Suppressor macrophage treated with lipopolysaccharide for 1 hour (primary cell): ENCODE results near the gene UBE2F.
"Not testable (repeated sequence)": the region's sequence is repeated elsewhere in the genome, so short reads cannot be mapped to it uniquely, and the experiment has no call there.

ENCODE experiments used
- DNase-seq, 3 donors: peaks; one replicate each; pipeline ENCODE4 v3.0.0-alpha.2; 2020 to 2022

Gene UBE2F

GRCh38 chr2:238057696-238058575 lies 91.1 kb downstream of the UBE2F start:
- not testable (repeated sequence) for DNase-seq

DNA sequence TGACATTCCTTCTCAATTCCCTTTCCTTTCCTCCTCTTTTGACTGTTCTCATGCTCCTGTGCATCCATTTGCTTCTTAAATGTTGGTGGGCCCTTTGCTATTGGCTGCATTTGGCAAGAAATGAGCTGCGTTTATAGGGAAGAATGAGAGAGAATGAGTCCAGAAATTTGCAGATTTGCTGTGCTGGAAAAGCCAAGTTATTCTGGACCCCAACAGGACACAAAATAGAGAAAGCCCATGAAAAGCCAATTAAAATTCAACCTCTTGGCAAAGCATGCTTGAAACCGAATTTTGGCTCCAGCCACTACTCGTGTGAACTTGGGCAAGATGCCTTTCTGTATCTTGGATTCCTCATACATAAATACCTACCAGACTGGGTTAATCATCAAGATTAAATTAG lies 92.7 kb downstream of the UBE2F start:
- DNase-seq: no peak

GRCh38 chr2:238060096-238060541 lies 93.3 kb downstream of the UBE2F start:
- DNase-seq: peak in 1 of 3 donors; percentile 12

DNA sequence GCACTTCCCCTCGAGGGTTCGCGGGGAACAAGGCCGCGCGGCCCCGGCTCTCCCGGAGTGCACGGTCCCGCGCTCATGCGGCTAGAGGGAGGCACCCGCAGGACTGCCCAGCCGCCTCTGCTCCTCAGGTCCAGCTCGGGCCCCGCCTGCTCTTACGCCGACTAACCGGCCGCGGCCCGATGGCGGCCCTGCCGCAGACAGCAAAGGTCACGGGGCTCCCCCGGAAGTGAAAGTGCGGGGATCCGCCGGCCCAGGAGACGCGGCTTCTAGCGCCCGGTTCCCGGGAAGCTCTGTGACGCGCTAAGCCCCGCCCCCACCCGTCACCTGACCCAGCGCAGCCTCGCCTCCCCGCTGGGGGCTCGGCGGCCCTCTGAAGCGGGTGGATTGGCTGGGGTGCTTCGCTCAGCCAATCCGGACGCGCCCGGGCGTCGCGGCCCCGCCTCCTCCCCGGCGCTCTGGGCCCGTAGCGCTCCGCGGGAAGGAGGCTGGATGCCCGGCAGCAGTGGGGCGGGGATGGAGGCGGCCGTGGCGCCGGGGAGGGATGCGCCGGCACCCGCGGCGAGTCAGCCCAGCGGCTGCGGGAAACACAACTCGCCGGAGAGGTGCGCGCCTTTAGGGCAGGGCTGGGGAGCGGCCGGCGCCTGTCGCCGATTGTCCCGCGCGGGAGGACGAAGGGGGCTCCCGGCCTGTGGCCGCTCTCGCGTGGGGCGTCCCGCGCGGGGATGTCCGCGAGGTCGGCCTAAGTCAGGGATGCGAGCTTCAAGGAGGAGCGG lies 93.9 kb downstream of the UBE2F start, which contains the start of gene SCLY:
Gene SCLY, plus strand, starts transcription at position 460 of the 773 bp plus-strand sequence. Its CDS starts 54 bp downstream, at position 514.
- DNase-seq: peak; percentile 98 to 100 (median 99)

DNA sequence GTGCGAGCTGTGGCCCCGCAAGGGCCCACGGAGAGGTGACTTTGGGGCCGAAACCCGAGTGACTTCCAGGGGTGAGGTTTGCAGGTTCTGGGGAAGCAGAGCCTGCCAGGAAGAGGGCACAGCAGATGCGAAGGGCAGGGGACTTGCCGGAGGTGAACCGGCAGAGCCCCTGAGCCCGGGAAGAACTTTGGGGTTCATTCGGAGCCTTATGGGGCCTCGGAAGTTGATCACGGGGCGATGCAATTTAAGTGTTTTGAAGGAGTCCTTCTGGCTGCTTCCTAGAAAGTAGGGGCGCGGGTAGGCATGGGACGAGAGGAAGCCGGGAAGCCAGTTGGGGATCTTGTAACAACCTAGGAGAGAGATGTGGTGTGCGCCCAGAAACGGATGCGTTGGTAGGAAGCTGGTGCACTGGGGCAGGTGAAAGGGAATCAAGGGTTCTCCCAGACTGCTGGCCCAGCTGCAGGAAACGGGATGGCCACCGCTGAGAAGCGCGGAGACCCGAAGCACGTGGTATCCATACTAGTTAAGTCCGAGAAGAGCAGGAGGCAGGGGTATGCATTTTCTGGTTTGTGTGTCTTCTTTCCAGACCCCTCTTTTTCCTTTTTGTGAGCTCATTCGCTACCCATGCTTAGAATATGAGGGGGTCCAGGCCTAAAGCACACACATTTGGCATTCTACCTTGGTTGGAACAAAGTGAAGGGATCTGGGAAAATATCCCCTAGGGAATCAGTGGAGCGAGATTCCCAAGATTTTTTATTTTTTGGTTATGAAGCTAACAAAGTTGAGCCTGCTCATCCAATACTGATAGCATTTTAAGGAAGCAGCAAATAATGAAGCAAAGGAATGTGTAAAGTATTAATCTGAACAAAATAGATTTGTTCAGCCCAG lies 94.7 kb downstream of the UBE2F start:
- peak in 2 of 3 donors; percentile 22 to 24 for DNase-seq

DNA sequence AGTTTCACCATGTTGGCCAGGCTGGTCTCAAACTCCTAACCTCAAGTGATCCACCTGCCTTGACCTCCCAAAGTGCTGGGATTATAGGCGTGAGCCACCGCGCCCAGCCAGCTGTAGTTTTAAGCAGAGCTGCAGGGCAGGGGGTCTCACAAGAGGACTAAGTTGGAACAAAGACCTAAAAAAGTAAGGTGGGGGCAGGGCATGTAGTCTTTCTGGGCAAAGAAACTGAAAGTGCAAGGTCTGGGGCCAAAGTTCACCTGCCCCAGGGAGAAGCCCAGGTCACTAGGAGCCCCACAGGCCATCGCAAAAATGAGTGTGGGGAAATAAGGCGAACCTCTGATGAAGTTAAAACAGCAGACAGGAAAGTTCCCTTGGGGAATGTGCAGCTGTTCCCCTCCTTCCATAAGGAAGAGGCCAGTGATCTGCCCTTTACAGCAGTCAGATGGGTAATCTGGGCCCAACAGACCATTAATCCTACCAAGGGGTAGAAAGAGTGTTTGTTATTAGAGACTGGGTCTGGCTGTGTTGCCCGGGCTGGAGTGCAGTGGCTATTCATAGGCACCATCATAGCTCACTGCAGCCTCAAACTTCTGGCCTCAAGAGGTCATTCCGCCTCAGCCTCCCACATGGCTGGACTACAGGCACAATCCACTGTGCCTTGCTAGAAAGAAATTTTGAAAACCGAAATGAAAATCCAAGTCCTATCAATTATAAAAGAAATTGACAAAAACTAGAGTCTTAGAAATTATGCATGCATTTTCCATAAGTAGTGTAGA lies 96.8 kb downstream of the UBE2F start:
- no peak for DNase-seq

- DNase-seq: no peak
Measured at GRCh38 chr2:238064376-238064775, 97.6 kb downstream of the UBE2F start.

DNA sequence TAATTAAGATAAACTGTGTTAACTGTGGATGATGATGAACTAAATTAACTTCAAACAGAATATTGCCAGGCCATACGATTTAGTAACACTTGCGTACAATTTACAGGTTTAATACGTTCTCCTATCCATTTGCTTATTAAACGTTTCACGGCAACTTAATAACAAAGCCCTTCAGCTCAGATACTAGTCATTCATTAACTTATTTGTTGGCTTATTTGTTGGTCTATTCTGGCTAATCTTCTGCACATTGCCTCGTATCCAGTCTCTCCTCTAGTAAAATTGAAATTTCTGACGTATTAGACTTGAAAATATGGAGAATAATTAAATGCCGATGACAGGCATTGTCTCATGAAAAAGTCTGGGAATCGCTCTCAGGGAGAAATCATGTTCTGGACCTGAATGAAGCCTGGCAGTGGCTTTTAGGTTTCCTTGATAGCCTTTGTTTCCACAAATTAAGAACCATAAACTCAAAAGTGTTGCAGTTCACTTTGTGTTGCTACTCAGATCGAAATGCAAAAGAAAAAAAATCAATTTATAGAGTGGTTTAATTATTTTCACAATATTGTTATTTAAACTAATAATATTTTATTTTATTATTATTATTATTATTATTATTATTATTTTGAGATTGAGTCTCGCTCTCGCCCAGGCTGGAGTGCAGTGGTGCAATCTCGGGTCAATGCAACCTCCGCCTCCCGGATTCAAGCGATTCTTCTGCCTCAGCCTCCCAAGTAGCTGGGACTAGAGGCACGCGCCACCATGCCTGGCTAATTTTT lies 98.4 kb downstream of the UBE2F start:
- DNase-seq: no peak

GRCh38 chr2:238066218-238066617 lies 99.4 kb downstream of the UBE2F start:
- no peak for DNase-seq

GRCh38 chr2:238066718-238067117 lies 99.9 kb downstream of the UBE2F start:
- not testable (repeated sequence) for DNase-seq

DNA sequence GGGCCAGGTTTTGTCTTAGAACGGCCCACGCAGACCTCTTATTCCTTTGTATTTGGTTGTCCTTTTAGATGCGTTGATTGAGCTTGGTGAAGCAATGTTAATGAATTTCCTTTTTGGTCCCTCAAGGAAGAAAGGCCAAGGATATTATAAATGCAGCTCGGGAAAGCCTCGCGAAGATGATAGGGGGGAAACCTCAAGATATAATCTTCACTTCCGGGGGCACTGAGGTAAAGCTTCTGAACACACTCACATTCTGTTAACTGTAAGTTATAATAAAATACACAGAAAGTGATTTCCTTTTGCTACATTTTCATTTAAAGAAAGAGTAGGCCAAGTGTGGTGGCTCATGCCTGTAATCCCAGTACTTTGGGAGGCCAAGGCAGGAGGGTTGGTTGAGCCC lies 101.1 kb downstream of the UBE2F start:
- DNase-seq: no peak

DNA sequence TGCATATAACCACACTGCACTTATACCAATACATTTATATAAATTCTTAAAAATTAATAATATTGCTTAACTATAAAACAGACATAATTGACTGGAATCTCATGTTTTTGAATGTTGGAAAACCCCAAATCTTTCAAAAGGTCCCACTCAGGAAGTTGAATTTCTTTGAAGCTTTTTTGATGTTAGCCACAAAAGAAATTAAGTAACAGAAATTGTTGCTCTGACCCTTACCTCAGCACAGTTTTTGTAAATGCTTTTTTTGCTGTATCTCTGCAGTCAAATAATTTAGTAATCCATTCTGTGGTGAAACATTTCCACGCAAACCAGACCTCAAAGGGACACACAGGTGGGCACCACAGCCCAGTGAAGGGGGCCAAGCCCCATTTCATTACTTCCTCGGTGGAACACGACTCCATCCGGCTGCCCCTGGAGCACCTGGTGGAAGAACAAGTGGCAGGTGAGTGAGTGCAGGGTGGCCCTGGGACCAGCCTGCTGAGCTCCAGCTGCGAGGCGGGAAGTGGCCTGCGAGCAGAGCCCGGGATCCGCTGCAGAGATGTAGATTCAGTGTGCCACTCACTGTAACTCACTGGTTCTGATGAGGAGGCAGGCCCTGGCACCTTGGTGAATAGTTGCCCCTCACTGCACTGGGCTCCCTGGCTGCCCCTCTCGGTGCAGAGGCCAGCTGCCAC lies 102.4 kb downstream of the UBE2F start:
- no peak for DNase-seq

- no peak for DNase-seq
Measured at GRCh38 chr2:238069877-238070276, 103.1 kb downstream of the UBE2F start.

DNA sequence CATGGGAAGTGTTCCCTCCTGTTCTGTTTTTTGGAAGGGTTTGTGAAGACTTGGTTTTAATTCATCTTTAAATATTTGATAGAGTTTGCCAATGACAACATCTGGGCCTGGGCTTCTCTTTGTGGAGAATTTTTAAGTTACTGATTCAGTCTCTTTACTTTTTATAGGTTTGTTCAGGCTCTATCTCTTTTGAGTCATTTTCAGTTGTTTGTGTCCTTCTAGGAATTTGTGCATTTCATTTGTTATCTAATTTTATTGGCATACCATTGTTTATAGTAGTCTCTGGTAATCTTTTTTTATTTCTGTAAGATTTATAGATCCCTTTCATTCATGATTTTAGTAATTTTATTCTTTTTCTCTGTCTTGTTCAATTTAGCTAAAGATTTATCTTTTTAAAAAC lies 108.6 kb downstream of the UBE2F start:
- DNase-seq: no peak

DNA sequence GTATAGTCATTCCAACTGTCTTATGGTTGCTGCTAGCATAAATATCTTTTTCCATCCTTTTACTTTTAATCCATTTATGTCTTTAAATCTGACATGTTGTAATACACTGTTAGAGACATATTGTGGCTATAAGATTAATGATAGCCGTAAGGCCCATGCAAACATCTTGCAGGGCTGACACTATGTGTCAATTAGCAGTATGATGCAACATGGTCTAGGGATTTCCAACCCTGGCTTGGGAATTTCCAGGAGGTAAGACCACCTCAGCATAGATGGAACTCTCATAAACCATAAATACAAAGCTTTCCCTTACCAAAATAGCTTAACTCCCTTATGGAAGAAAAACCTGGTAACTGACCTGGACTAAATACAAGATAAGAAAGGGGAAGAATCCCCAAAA lies 110.5 kb downstream of the UBE2F start:
- no peak for DNase-seq

GRCh38 chr2:238079874-238080327 lies 113.1 kb downstream of the UBE2F start:
- no peak for DNase-seq

DNA sequence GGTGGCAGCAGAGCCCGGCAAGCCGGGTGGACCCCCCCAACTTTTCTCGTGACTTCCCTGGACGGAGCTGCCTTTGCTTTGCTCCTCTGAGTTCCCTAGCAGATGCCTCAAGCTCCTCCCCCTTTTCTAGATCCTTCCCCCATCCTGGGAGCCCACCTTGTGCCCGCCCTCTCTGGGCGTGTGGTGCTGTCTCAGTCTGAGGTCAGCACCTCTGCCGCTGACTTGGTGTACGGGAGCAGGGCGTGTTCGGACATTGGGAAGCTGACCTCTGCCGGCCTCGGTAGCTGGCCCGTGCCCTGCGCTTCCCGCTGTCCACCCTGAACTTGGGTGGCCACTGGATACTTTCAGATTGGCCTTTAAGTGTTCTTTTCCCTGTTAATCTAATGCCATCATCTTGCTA lies 113.7 kb downstream of the UBE2F start:
- no peak for DNase-seq

DNA sequence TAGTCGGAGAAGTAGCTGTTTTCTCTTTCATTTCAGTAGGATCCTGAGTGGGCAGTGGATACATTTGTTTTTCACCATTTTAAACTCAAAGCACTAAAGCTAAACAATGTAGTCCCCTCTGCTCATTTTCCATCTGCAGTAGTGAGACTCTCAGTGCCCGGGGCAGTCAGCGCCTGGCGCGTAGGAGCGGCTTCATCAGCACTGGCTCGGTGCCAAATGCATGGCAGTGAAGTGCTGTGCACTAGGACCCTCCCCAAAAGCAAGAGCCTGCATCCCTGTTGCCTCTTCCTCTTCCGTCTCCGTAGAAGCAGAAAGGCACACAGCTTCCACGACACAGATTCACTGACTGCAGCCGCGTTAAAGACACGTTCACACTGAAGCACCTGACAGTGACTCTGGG lies 114.3 kb downstream of the UBE2F start:
- no peak for DNase-seq

DNA sequence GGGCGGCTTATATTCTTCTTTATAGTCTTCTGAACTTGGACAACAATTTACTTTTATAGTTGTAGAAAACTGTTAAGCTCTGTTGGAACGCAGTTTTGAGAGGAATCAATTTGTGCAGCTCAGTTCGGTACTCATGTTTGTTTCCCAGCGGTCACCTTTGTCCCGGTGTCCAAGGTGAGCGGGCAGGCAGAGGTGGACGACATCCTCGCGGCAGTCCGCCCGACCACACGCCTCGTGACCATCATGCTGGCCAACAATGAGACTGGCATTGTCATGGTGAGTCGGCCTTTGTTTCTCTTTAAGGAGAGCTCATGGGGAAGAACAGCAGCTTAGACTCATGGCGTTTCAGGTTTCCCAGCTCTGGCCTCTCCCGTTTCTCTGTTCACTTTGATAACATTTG lies 114.7 kb downstream of the UBE2F start:
- DNase-seq: no peak

DNA sequence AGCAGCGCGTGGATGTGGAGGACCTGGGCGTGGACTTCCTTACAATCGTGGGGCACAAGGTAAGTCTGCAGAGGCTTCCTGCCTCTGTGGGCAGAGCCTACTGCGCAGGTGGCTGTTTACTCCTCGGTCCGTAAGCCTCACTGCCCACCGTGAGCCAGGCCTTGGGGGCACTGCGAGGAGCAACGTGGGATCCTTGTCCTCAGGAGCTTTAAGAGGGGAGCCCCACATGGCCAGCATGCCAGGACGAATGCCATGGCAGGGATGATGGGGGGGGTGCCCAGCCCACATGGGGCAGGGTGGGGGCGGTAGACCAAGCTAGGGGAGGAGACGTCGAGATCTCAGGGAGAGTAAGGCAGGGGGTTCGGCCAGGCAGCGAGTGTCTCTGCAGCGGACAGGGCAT lies 115.3 kb downstream of the UBE2F start:
- DNase-seq: no peak
